Activated T-helper 17 cell treated with anti-CD3 and anti-CD28 coated beads, Interleukin-2, amount 50 U/mL, for 72 hours (primary cell): ENCODE measurements around the gene AIG1. TPM values are rescaled to one million over a fixed set of nuclear protein-coding genes. Genes with fewer than 3 reads are reported as not detected.
"Not testable (repeated sequence)": the region's sequence is repeated elsewhere in the genome, so short reads cannot be mapped to it uniquely, and the experiment has no call there.

Experiments
- ATAC-seq: fragments of 150-1000 bp; cut with Tn5 transposase; replicated peaks from 2 replicates; pipeline ENCODE4 v1.10.0; 2021; ENCODE audit warnings: mild to moderate bottlenecking, moderate library complexity
- H3K27ac Mint-ChIP-seq: one replicate; pipeline ENCODE4 v1.8.0; 2022; ENCODE audit warnings: mixed read lengths
- H3K27me3 Mint-ChIP-seq: one replicate; pipeline ENCODE4 v1.8.0; 2022; ENCODE audit warnings: mixed read lengths
- H3K36me3 Mint-ChIP-seq: one replicate; pipeline ENCODE4 v1.8.0; 2022; ENCODE audit warnings: low read depth, mild to moderate bottlenecking, mixed read lengths
- H3K4me1 Mint-ChIP-seq: one replicate; pipeline ENCODE4 v1.8.0; 2022; ENCODE audit warnings: mixed read lengths
- H3K4me3 Mint-ChIP-seq: one replicate; pipeline ENCODE4 v1.8.0; 2022; ENCODE audit warnings: mild to moderate bottlenecking, mixed read lengths
- H3K9me3 Mint-ChIP-seq: one replicate; pipeline ENCODE4 v1.8.0; 2022; ENCODE audit warnings: mixed read lengths
- total RNA-seq, 2 donors: library from RNA; stranded (reverse); gene quantifications; one replicate each; pipeline ENCODE4 v1.2.3, GENCODE V29; 2022

Gene AIG1
- total RNA-seq, 2 donors from 2014 or later = 12.0 to 18.1 TPM

- no peaks in the 10 kb centered on the region for H3K27me3 Mint-ChIP-seq
- no peak for ATAC-seq
- peaks cover 9% of the 10 kb centered on the region for H3K4me1 Mint-ChIP-seq
- peaks cover 9% of the 10 kb centered on the region for H3K36me3 Mint-ChIP-seq
- no peaks in the 10 kb centered on the region for H3K9me3 Mint-ChIP-seq
- no peak overlapping the region for H3K4me3 Mint-ChIP-seq
- no peak overlapping the region for H3K27ac Mint-ChIP-seq
Measured at GRCh38 chr6:143064271-143064670, 3.6 kb downstream of the AIG1 start.

DNA sequence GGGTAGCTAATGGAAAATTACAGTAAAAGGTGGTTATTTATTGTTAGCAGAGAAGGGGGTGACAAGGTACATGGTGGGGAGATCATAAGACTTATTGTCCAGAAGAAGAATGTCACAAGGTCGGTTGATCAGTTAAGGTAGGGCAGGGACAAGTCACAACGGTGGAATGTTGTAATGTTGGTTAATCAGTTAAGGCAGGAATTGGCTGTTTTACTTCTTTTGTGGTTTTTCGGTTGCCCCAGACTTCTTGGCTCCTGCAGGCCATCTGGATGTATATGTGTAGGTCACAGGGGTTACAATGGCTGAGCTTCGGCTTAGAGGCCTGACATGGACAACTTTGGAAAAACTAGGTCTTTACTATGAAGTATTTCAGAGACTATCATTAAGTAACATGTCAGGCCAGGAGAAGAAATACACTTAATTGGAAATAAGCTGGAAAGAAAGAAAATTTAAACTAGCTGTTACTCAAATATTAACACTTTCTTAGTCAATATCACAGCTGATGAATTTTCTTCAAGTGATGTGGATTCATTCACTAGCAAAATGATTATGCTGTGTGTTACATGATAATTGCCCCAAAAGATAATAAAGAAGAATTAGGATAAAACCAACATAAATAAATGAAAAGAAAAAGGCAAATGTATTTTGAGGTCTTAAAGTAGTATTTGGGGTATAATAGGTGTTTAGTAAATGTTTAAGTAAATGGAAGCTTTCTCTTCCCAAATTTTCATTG, 4.4 kb downstream of the AIG1 start:
- no peak for ATAC-seq
- H3K4me1 Mint-ChIP-seq = peaks cover 9% of the 10 kb centered on the region
- H3K27me3 Mint-ChIP-seq = no peaks in the 10 kb centered on the region
- H3K27ac Mint-ChIP-seq = no peak overlapping the region
- peaks cover 3% of the 10 kb centered on the region for H3K36me3 Mint-ChIP-seq
- H3K4me3 Mint-ChIP-seq = no peak overlapping the region
- H3K9me3 Mint-ChIP-seq = no peaks in the 10 kb centered on the region

DNA sequence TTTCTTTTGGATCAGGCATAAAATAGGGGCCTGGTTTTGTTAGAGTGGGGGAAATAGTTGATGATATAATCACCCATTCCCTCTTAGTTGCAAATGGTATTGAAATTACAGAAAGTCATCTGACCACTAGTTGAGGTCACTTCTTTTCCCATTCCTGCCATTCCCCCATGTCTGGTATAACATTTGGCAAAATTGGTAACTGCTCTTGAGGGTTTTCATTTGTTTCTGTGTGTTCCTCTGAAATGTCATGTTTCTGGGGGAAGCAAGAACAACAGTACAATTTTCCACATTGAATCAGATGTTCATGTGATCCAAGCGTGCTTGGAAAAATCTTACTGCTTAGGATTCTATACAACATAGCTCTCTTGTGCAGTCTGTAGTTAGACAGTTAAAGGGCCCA, 7.3 kb downstream of the AIG1 start:
- Mint-ChIP-seq H3K27ac (no peak overlapping the region), H3K27me3 (no peaks in the 10 kb centered on the region), H3K36me3 (no peaks in the 10 kb centered on the region), H3K4me3 (no peak overlapping the region), H3K4me1 (peaks cover 3% of the 10 kb centered on the region), H3K9me3 (peaks cover 2% of the 10 kb centered on the region)
- no peak for ATAC-seq

DNA sequence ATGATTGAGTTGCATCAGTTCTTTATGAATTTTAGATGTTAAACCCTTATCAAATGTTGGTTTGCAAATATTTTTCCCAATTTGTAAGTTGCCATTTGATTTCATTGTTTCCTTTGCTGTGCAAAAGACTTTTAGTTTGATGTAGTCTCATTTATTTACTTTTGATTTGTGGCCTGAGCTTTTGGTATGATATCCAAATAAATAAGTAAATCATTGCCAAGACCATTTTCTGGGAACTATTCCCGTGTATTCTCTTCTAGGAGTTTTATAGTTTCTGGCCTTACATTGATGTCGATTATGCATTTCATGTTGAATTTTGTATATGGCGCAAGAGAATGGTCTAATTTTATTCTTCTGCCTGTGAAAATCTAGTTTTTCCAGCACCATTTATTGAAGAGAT, 13.4 kb downstream of the AIG1 start:
- ATAC-seq = no peak
- peaks cover 7% of the 10 kb centered on the region for H3K9me3 Mint-ChIP-seq
- H3K27me3 Mint-ChIP-seq = no peaks in the 10 kb centered on the region
- no peaks in the 10 kb centered on the region for H3K36me3 Mint-ChIP-seq
- no peak overlapping the region for H3K4me3 Mint-ChIP-seq
- H3K4me1 Mint-ChIP-seq = peaks cover 5% of the 10 kb centered on the region
- no peak overlapping the region for H3K27ac Mint-ChIP-seq

GRCh38 chr6:143074670-143075318, 14.1 kb downstream of the AIG1 start:
- Mint-ChIP-seq H3K9me3 (peaks cover 7% of the 10 kb centered on the region), H3K4me3 (no peak overlapping the region), H3K27ac (no peak overlapping the region), H3K27me3 (no peaks in the 10 kb centered on the region), H3K4me1 (peaks cover 5% of the 10 kb centered on the region), H3K36me3 (no peaks in the 10 kb centered on the region)
- no peak for ATAC-seq

DNA sequence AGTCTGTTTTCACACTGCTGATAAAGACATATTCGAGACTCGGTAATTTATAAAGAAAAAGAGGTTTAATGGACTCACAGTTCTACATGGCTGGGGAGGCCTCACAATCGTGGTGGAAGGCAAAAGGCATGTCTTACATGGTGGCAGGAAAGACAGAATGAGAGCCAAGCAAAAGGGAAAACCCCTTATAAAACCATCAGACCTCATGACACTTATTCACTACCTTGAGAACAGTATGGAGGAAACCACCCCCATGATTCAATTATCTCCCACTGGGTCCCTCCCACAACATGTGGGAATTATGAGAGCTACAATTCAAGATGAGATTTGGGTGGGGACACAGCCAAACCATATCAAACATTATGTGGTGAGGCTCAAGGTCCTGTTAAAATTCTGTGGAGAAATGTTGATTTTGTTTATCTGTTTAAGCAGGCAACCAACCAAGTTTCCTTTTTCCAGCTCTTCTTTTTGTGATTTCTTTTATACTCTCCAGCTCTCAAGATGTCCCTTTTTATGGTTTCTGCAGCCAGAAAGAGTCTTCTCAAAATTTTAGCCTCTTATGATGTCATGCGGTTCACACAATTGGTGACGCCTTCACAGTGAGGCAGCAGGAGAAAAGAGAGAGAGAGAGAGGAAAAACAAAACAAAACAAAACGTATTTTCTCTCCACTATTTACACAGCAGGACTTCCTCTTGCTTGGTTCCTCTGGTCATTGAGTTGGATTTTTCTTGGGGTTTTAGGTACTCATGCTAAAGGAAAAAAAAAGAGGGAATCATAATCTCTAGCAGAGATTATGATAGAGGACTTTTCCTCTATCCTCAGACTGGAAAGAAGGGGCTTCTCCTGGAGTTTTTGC, 18.0 kb downstream of the AIG1 start:
- Mint-ChIP-seq H3K9me3 (peaks cover 3% of the 10 kb centered on the region), H3K27me3 (no peaks in the 10 kb centered on the region), H3K4me3 (no peak overlapping the region), H3K36me3 (no peaks in the 10 kb centered on the region), H3K4me1 (no peaks in the 10 kb centered on the region), H3K27ac (no peak overlapping the region)
- ATAC-seq = peak; percentile 64

DNA sequence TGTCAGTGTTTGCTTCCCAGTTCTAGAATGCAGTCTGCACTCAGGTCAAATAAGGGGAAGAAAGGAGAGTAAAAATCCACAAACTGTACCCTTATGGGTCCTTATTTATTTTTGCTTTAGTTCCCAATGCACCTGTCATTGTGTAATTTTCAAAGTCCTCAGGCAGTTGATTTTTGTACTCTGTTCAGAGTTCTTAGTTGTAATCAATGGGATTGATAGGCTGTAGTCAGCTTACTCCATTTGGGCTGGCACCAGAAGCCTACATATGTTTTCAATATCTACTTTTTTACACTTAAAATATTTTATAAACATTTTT, 18.6 kb downstream of the AIG1 start:
- H3K27ac Mint-ChIP-seq = no peak overlapping the region
- H3K4me3 Mint-ChIP-seq = no peak overlapping the region
- peaks cover 3% of the 10 kb centered on the region for H3K9me3 Mint-ChIP-seq

GRCh38 chr6:143082274-143082673, 21.6 kb downstream of the AIG1 start:
- H3K36me3 Mint-ChIP-seq, H3K4me3 Mint-ChIP-seq, ATAC-seq, H3K27me3 Mint-ChIP-seq, H3K27ac Mint-ChIP-seq, H3K9me3 Mint-ChIP-seq, H3K4me1 Mint-ChIP-seq: not testable (repeated sequence)

More for the DNA sequence above, 18.6 kb downstream of the AIG1 start:
- Mint-ChIP-seq H3K27me3 (no peaks in the 10 kb centered on the region), H3K36me3 (no peaks in the 10 kb centered on the region), H3K4me1 (no peaks in the 10 kb centered on the region)
- no peak for ATAC-seq

DNA sequence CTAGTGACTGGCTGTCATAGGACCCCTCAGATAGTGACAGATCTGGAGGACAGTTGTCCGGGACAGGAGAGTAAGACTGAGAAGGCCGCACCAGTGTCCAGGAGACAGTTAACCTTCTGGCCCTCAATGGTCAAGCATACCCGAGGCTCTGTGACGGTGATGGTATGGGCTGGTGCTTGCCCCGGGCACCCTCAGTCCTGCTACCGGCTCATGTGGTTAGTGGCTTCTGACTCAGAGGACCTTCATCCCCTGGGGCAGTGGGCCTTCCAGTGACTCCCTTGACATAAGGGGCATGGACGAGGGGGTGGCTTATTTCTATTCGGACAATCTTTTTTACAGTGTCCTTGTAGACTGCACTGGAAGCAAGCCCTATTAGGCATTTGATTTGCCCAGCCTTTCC, 23.3 kb downstream of the AIG1 start:
- H3K4me3 Mint-ChIP-seq, H3K27ac Mint-ChIP-seq, H3K4me1 Mint-ChIP-seq, H3K27me3 Mint-ChIP-seq, H3K36me3 Mint-ChIP-seq, H3K9me3 Mint-ChIP-seq, ATAC-seq: not testable (repeated sequence)

- not testable (repeated sequence) for H3K9me3 Mint-ChIP-seq, H3K27me3 Mint-ChIP-seq, H3K36me3 Mint-ChIP-seq, ATAC-seq, H3K27ac Mint-ChIP-seq, H3K4me3 Mint-ChIP-seq, H3K4me1 Mint-ChIP-seq
Measured at GRCh38 chr6:143087335-143087734, 26.6 kb downstream of the AIG1 start.

DNA sequence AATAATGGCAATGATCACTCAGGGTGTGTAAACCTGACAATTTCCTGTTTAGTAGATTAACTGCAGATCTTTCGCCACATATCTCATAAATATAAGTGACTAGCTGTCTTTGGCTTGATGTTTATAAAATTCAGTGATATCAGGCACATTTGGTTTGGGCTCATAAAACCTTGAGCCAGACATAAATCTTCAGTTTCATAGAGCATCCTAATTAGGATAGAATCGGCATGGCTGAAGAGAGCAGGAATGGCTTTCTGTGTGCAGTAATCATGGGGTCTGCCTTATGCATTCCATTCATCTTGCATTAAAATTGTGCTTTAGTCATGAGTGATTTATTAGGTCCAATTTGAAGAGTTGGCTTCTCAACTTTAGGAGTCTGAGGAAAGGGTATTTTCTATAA, 27.2 kb downstream of the AIG1 start:
- Mint-ChIP-seq H3K36me3 (no peaks in the 10 kb centered on the region), H3K4me3 (no peak overlapping the region), H3K27ac (no peak overlapping the region), H3K9me3 (no peaks in the 10 kb centered on the region), H3K27me3 (no peaks in the 10 kb centered on the region), H3K4me1 (peaks cover 4% of the 10 kb centered on the region)
- no peak for ATAC-seq

DNA sequence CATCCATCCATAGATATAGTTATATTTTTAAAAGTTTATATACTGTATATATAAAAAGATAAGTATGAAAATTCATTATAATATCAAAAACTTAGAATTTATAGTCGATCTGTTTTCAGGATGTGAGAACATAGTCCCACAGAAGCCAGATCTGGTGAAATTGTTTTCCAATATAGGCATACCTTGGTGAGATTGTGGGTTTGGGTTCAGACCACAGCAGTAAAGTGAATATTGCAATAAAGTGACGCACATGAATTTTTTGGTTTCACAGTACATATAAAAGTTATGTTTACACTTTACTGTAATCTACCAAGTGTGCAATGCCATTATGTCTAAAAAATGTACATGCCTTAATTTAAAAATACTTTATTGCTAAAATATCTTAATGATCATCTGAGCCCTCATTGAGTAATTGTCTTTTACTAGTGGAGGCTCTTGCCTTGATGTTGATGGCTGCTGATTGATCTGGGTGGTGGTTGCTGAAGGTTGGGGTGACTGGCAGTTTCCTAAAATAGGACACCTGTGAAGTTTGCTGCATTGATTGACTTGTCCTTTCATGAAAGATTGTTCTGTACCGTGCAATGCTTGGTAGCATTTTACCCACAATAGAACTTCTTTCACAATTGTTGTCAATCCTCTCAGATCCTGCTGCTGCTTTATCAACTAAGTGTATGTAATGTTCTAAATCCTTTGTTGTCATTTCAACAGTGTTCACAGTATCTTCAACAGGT, 29.8 kb downstream of the AIG1 start:
- H3K9me3 Mint-ChIP-seq = no peaks in the 10 kb centered on the region
- no peaks in the 10 kb centered on the region for H3K27me3 Mint-ChIP-seq
- no peaks in the 10 kb centered on the region for H3K36me3 Mint-ChIP-seq
- H3K4me3 Mint-ChIP-seq = no peak overlapping the region
- ATAC-seq = peak; percentile 26
- H3K27ac Mint-ChIP-seq = no peak overlapping the region
- H3K4me1 Mint-ChIP-seq = peaks cover 8% of the 10 kb centered on the region

DNA sequence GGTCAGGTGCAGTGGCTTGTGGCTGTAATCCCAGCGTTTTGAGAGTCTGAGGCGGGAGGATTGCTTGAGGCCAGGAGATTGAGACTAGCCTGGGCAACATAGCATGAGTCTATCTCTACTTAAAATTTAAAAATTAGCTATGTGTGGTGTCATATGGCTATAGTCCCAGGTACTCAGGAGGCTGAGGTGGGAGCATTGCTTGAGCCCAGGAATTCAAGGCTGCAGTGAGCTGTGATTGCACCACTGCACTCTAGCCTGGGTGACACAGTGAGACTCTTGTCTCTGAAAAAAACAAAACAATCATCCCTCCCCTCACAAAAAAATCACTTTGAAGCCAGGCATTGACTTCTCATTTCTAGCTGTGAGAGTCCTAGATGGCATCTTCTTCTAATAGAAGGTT, 32.1 kb downstream of the AIG1 start:
- H3K4me3 Mint-ChIP-seq = no peak overlapping the region
- peaks cover 8% of the 10 kb centered on the region for H3K4me1 Mint-ChIP-seq
- H3K36me3 Mint-ChIP-seq = no peaks in the 10 kb centered on the region
- no peak overlapping the region for H3K27ac Mint-ChIP-seq
- no peak for ATAC-seq
- no peaks in the 10 kb centered on the region for H3K9me3 Mint-ChIP-seq
- H3K27me3 Mint-ChIP-seq = no peaks in the 10 kb centered on the region

GRCh38 chr6:143093290-143093689, 32.6 kb downstream of the AIG1 start:
- Mint-ChIP-seq H3K4me1 (peaks cover 8% of the 10 kb centered on the region), H3K36me3 (no peaks in the 10 kb centered on the region), H3K9me3 (no peaks in the 10 kb centered on the region), H3K27me3 (no peaks in the 10 kb centered on the region), H3K27ac (peak overlapping the region; percentile 11), H3K4me3 (no peak overlapping the region)
- no peak for ATAC-seq
